HG02642 (cell line): ENCODE results near the gene KRTAP3-3.

Source experiments
- ATAC-seq: cut with Tn5 transposase; IDR thresholded peaks from one replicate; pipeline ENCODE4 v1.9.1; 2021; ENCODE audit warnings: mild to moderate bottlenecking; ENCODE audit not compliant: unreplicated experiment, poor library complexity

KRTAP3-3 gene

GRCh38 chr17:40962059-40962561 is 31.9 kb downstream of the KRTAP3-3 start:
- ATAC-seq = no peak

- no peak for ATAC-seq
Observed at GRCh38 chr17:40961591-40961990, 32.4 kb downstream of the KRTAP3-3 start.

- ATAC-seq = no peak
Observed at GRCh38 chr17:40960144-40960543, 33.8 kb downstream of the KRTAP3-3 start.

- no peak for ATAC-seq
Observed at GRCh38 chr17:40958086-40958953, 35.6 kb downstream of the KRTAP3-3 start.

- ATAC-seq = no peak
Observed at GRCh38 chr17:40956401-40957254, 37.3 kb downstream of the KRTAP3-3 start.

- no peak for ATAC-seq
Observed at GRCh38 chr17:40953881-40954280, 40.1 kb downstream of the KRTAP3-3 start.

GRCh38 chr17:40952661-40953060 is 41.3 kb downstream of the KRTAP3-3 start:
- no peak for ATAC-seq

GRCh38 chr17:40952154-40952553 is 41.8 kb downstream of the KRTAP3-3 start:
- no peak for ATAC-seq

- no peak for ATAC-seq
Observed at GRCh38 chr17:40951011-40951622, 42.8 kb downstream of the KRTAP3-3 start.

- no peak for ATAC-seq
Observed at GRCh38 chr17:40950176-40950575, 43.8 kb downstream of the KRTAP3-3 start.

GRCh38 chr17:40949418-40949817 is 44.5 kb downstream of the KRTAP3-3 start:
- ATAC-seq = no peak

GRCh38 chr17:40947929-40948328 is 46.0 kb downstream of the KRTAP3-3 start:
- no peak for ATAC-seq

- no peak for ATAC-seq
Observed at GRCh38 chr17:40945414-40945813, 48.5 kb downstream of the KRTAP3-3 start.

- no peak for ATAC-seq
Observed at GRCh38 chr17:40944531-40944930, 49.4 kb downstream of the KRTAP3-3 start.
